ENCODE results near the gene CAMK2G.
"Not testable (repeated sequence)": the region's sequence is repeated elsewhere in the genome, so short reads cannot be mapped to it uniquely, and the experiment has no call there.

Gene CAMK2G

DNA sequence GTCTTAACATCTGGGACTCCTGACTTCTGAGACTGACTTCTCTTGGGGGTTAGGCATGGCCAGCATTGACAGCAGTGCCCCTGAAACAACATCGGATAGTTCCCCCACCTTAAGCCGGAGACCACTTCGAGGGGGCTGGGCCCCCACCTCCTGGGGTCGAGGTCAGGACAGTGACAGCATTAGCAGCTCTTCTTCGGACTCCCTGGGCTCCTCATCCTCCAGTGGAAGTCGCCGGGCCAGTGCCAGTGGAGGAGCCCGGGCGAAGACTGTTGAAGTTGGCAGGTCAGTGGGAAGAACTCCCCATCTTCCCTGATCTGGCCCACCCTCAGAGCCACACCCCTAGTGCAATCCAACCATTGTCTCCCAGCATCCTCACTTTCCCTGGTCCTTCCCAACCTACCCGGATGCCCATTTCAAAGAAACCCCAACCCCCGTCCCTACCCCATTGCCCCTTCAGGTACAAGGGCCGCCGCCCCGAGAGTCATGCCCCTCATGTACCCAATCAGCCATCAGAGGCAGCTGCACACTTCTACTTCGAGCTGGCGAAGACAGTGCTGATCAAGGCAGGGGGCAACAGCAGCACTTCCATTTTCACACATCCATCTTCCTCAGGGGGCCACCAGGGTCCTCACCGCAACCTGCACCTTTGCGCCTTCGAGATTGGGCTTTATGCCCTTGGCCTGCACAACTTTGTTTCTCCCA, 76.9 kb downstream of the CAMK2G start:
- TF ChIP-seq, protein P1, sequence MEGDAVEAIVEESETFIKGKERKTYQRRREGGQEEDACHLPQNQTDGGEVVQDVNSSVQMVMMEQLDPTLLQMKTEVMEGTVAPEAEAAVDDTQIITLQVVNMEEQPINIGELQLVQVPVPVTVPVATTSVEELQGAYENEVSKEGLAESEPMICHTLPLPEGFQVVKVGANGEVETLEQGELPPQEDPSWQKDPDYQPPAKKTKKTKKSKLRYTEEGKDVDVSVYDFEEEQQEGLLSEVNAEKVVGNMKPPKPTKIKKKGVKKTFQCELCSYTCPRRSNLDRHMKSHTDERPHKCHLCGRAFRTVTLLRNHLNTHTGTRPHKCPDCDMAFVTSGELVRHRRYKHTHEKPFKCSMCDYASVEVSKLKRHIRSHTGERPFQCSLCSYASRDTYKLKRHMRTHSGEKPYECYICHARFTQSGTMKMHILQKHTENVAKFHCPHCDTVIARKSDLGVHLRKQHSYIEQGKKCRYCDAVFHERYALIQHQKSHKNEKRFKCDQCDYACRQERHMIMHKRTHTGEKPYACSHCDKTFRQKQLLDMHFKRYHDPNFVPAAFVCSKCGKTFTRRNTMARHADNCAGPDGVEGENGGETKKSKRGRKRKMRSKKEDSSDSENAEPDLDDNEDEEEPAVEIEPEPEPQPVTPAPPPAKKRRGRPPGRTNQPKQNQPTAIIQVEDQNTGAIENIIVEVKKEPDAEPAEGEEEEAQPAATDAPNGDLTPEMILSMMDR (conservative IDR thresholded peaks at IDR 0.05): no peak
- H3K27ac ChIP-seq: no peak overlapping the region

DNA sequence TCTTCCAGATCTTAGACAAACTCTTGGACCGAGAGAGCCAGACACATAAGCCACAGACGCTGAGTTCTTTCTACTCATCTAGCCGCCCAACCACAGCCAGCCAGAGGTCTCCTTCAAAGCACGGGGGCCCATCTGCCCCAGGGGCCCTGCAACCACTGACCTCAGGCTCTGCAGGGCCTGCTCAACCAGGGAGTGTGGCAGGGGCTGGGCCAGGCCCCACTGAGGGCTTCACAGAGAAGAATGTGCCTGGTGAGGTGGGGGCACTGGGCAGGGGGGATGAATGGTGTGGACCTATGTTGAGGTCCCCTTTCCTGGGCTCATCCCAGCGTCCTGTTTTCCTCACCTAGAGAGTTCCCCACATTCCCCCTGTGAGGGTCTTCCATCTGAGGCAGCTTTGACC, 77.6 kb downstream of the CAMK2G start:
- H3K27ac ChIP-seq: no peak overlapping the region
- TF ChIP-seq, protein P1 (conservative IDR thresholded peaks at IDR 0.05): no peak

DNA sequence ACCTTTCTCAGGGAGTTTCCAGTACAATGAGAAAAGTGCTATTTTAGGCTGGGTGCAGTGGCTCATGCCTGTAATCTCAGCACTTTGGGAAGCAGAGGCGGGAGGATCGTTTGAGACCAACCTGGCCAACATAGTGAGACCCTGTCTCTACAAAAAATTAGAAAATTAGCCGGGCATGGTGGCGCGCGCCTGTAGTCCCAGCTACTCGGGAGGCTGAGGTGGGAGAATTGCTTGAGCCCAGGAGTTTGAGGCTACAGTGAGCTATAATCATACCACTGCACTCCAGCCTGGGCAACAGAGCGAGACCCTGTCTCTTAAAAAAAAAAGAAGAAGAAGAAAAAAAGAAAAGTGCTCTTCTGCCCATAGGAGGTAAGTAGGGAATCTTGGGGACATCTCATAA, 78.3 kb downstream of the CAMK2G start:
- not testable (repeated sequence) for H3K27ac ChIP-seq

DNA sequence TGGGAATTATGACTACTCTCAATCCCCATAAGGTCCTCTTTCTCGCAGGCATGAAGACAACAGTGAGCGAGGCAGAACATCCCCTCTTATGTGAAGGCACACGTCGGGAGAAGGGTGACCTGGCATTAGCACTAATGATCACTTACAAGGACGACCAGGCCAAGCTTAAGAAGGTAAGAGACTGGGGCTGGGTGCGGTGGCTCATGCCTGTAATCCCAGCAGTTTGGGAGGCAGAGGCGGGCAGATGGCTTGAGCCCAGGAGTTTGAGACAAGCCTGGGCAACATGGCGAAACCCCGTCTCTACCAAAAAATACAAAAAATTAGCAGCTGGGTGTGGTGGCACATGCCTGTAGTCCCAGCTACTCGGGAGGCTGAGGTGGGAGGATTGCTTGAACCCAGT, 78.9 kb downstream of the CAMK2G start:
- H3K27ac ChIP-seq: not testable (repeated sequence)

DNA sequence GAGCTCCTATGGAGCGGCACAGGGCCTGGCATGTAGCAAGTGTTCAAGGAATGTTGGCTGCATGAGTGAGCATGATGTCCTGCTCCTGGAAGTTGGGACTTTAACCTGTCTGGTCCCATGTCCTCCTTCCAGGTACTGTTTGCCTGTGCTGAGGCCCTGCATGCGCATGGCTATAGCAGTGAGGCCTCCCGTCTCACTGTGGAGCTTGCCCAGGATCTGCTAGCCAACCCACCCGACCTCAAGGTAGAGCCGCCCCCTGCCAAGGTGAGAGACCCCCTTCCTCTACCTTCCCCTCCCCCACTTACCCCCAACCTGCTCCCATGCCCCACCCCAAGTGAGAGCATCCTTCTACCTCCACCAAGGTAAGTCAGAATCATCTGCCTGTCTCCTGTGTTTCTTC, 80.9 kb downstream of the CAMK2G start:
- no peak overlapping the region for H3K27ac ChIP-seq
- TF ChIP-seq, protein P1 (conservative IDR thresholded peaks at IDR 0.05): no peak

DNA sequence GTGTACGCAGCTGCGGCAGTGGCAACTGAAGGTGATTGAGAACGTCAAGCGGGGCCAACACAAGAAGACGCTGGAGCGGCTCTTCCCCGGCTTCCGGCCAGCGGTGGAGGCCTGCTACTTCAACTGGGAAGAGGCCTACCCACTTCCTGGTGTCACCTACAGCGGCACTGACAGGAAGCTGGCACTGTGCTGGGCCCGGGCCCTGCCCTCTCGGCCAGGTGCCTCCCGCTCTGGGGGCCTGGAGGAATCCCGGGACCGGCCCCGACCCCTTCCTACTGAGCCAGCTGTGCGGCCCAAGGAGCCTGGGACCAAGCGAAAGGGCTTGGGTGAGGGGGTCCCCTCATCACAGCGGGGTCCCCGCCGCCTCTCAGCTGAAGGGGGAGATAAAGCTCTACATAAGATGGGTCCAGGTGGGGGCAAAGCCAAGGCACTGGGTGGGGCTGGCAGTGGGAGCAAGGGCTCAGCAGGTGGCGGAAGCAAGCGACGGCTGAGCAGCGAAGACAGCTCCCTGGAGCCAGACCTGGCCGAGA, 82.4 kb downstream of the CAMK2G start:
- H3K27ac ChIP-seq: no peak overlapping the region
- TF ChIP-seq, protein P1 (conservative IDR thresholded peaks at IDR 0.05): no peak

DNA sequence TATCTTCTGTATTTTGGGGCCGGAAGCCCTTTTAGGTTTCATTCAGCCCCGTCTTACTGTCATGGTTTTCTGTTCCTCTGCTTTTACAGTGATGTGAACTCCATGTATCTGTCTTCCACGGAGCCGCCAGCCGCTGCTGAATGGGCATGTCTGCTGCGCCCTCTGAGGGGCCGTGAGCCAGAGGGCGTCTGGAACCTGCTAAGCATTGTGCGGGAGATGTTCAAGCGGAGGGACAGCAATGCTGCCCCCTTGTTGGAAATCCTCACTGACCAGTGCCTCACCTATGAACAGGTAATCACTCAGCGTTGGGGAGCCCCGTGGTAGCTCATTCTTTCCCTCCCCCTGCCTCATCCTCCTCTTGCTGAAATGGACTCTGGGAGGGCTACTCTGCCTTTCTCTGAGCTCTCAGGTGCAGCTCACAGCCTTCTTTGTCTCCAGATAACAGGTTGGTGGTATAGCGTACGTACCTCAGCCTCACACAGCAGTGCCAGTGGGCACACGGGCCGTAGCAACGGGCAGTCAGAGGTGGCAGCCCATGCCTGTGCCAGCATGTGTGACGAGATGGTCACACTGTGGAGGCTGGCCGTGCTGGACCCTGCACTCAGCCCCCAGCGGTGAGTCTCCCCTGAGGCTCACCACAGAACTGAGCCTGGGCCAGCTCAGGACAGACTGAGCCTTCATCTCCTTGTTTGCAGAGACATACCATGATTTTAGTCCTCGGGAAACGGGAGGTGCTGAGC, 83.3 kb downstream of the CAMK2G start:
- TF ChIP-seq, protein P1 (conservative IDR thresholded peaks at IDR 0.05): no peak
- no peak overlapping the region for H3K27ac ChIP-seq

DNA sequence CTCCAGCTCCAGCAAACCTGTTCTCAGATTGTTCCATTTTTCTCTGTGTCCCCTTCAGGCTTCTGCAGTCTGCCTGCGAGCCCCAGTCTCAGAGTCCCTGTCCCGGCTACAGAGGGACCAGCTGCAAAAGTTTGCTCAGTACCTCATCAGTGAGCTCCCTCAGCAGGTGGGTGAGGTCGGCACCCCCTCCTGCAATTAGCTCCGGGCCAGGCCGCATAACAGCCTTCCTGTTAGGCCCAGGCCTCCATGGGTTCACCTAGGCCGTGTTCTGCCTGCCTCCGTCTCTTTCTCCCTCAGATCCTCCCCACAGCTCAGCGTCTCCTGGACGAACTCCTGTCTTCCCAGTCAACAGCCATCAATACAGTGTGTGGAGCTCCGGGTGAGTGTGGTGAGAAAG, 84.7 kb downstream of the CAMK2G start:
- no peak overlapping the region for H3K27ac ChIP-seq

More for the DNA sequence above, 84.7 kb downstream of the CAMK2G start:
- TF ChIP-seq, protein P1 (conservative IDR thresholded peaks at IDR 0.05): no peak
